ENCODE measurements around the gene RPP38.
A peak's percentile ranks its signal among the peaks of the same experiment; 100 is the strongest.

Gene RPP38

GRCh38 chr10:15097011-15097812, at the start of gene RPP38:
Gene RPP38 (plus strand): TSS chr10:15097355. CDS start chr10:15103315, 5,960 bp downstream.
- peak; percentile 92 to 94 for DNase-seq (ENCODE audit: low read depth in 2 of 2)

DNA sequence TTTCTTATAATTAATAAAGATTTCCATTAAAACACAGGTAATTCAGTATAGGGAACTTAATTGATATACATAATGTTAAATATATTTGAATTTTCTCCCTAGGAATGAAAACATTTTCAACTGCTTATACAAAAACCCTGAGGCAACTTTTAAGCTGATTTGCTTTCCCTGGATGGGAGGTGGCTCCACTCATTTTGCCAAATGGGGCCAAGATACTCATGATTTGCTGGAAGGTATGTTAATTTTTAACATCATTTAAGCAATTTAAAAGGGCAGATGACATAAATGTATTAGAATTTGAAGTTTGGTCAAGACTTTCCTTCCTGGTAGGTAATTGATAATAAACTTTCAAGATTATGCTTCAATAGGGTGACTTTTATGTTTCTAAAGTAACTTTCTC, 47.6 kb upstream of the RPP38 start:
- no peak for DNase-seq (ENCODE audit: low read depth in 2 of 2)

DNA sequence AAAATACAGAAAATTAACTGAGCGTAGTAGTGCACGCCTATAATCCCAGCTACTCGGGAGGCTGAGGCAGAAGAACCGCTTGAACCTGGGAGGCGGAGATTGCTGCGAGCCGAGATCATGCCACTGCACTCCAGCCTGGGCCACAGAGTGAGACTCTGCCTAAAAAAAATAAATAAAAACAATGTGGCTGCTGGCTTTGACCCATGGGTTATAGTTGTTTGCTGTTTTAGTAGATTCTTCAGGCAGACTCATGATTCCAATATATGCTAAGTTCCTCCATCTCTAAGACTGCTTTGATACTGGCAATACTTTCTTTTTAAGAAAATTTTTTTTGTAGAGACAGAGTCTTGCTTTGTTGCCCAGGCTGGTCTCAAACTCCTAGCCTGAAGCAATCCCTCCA, 45.0 kb upstream of the RPP38 start:
- DNase-seq (ENCODE audit: low read depth in 2 of 2): no peak

GRCh38 chr10:15053061-15053460, 44.1 kb upstream of the RPP38 start:
- no peak for DNase-seq (ENCODE audit: low read depth in 2 of 2)

DNA sequence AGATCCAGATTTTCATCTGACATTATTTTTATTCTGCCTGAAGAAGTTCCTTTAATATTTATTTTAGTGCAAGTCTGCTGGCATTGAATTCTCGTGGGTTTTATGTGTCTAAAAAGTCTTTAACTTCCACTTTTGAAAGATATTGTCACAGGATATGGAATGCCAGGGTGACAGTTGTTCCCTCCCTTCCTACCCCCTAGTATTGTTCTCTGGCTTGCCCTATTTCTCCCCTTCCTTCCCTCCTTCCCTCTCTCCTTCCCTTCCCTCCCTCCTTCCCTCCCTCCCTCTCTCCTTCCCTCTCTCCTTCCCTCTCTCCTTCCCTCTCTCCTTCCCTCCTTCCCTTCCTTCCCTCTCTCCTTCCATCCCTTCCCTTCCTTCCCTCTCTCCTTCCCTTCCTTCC, 38.5 kb upstream of the RPP38 start:
- DNase-seq (ENCODE audit: low read depth in 2 of 2): no peak

- DNase-seq (ENCODE audit: low read depth in 2 of 2): no peak
These were observed 37.2 kb upstream of the RPP38 start for GRCh38 chr10:15059914-15060313.

- DNase-seq (ENCODE audit: low read depth in 2 of 2): no peak
These were observed 36.5 kb upstream of the RPP38 start for GRCh38 chr10:15060638-15061037.

DNA sequence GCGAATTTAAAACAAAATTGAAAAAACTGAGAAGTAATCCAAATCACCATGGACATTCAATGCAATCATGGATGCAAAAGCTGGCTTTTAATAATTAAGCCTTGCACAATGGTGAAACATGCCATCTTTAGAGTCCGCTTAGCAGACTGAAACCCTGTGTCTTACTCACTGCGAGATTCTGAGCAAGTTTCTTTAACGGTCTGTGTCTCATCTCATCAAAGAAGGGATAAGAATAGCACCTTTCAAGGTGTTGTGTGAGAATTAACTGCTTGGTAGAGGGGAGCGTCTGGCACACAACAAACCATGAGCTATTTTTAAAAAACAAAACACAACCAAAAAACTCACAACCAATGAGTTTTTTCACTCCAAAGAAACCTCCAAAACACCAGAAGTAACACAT, 30.0 kb upstream of the RPP38 start:
- DNase-seq (ENCODE audit: low read depth in 2 of 2): no peak

DNA sequence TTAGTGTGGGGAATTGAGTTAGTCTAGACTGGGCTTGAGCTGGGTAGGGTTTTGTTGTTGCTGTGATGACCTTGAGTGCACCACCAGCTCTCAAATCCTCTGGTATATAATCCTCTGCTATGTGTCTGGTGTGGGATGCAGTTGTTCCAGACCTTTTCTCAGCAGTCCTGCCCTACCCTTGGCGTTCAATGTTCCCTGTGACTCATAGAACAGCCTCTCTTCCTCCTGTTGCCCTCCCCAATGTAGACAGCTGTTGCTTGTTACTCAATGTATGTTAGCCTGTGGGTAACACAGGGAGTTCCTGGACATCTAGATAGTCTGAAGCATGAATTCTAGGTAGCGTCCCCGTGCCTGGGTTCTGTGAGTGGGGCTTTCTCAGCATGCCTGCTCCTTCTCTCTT, 28.4 kb upstream of the RPP38 start:
- DNase-seq (ENCODE audit: low read depth in 2 of 2): no peak

DNA sequence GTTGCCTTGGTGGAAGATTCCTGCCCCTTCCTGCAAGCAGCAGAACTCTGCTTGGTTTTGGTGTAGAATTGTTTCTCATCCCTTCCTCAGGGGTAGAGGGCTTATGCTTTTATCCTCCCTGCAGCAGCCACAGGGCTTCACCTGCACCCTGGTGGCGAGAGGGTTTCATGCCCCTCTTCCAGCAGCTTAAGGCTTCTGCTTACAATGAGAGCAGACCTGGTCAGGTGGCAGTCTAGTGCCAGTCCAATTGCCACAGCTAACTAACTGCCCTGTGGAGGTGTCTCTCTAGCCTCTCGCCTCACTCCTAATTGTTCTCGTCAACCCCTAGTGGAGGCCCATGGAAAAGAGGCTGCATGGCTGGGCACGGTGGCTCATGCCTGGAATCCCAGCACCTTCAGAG, 27.9 kb upstream of the RPP38 start:
- DNase-seq (ENCODE audit: low read depth in 2 of 2): no peak

DNA sequence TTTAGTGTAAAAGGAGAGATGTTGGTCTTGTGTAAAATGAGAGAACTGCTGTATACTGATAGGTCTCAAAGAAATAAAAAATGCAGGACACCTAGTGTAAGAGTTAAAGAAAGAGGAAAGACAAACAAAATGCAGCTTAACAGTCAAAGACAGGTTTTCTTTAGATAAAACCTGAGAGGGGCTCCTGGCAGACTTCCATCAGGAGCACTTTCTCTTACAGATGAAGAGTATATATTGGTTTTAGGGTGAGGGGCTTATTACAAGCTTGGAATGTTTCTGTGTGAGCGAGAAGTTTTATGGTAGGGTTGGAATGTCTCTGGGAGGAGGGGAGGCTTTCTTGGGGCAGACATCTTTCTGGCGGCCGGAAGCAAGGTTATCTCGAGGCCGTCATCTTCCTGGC, 24.8 kb upstream of the RPP38 start:
- DNase-seq (ENCODE audit: low read depth in 2 of 2): no peak

- no peak for DNase-seq (ENCODE audit: low read depth in 2 of 2)
These were observed 21.7 kb upstream of the RPP38 start for GRCh38 chr10:15075421-15075820.

GRCh38 chr10:15083674-15084501, 13.3 kb upstream of the RPP38 start:
- no peak for DNase-seq (ENCODE audit: low read depth in 2 of 2)

GRCh38 chr10:15084502-15084922, 12.6 kb upstream of the RPP38 start:
- no peak for DNase-seq (ENCODE audit: low read depth in 2 of 2)

GRCh38 chr10:15088428-15089261, 8.5 kb upstream of the RPP38 start, which contains the start of gene ACBD7:
Gene ACBD7 (minus strand): TSS chr10:15088776. CDS start chr10:15088728, 48 bp downstream.
- peak; percentile 57 to 75 for DNase-seq (ENCODE audit: low read depth in 2 of 2)

GRCh38 chr10:15091418-15091817, 5.7 kb upstream of the RPP38 start:
- no peak for DNase-seq (ENCODE audit: low read depth in 2 of 2)

DNA sequence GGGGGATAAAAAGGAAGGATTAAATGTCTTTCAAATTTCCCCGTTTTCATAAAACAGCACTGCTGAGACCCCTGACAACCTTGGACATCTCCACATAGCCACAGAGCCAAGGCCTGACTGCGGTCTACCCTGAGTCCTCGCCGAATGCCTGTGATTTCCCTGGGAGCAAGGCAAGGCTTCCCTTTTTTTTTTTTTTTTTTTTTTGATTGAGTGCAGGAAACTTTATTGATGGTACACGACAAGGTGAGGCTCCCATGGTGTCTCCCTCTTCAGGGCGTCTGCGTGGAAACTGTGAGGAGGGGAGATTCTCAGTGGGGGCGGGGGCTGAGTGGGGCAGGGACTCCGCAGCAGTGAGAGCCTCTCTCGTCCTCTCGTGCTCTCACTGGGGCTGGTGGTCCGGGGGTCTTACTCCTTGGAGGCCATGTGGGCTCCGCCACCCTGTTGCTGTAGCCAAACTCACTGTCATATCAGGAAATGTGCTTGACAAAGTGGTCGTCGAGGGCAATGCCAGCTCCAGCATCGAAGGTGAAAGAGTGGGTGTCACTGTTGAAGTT, 4.2 kb upstream of the RPP38 start:
- no peak for DNase-seq (ENCODE audit: low read depth in 2 of 2)

DNA sequence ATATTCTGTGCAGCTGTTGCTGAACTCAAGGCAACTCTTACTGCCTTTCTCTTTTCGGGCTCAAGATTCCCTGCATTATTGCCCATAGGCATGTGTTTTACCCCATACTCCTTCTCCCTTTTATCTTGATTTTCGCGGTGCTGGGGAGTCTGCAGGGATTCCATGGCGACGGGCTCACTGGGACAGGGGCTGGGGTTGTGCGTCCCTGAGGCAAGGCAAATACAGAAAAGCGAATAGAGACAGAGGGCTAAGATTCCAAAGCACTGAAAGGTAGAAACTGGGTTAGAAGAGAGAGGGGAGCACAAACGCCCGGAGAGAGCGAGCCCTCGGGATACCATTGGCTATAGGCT, 519 bp upstream of the RPP38 start:
- no peak for DNase-seq (ENCODE audit: low read depth in 2 of 2)

GRCh38 chr10:15099886-15100285, 2.7 kb downstream of the RPP38 start:
- DNase-seq (ENCODE audit: low read depth in 2 of 2): no peak

GRCh38 chr10:15103513-15103912, 6.4 kb downstream of the RPP38 start:
- no peak for DNase-seq (ENCODE audit: low read depth in 2 of 2)

DNA sequence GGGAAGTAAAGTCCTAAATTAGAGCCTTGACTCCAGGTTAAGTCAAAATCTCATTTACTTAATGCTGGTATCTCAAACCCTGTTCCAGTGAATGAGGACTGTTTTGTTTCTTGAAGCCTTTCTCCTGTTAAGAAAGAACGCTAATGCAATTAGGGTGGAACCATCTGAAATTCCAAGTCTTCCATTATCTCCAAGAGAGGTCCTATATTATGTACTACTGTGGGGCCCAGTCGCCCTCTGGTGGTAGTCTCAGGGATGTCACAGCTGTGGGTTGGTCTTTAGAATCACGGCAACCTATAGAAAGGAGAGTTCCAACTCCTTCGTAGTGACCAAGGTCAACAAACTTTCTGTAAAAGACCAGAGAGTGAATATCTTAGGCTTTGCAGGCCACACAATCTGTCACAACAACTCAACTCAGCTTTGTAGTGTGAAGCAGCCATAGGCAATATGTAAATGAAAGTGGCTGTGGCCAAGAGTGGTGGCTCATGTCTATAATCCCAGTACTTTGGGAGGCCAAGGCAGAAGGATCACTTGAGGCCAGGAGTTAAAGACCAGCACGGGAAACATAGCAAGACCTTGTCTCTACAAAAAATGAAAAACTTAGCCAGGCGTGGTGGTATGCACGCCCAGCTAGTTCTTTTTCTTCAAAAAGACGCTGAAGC, 9.3 kb downstream of the RPP38 start:
- DNase-seq (ENCODE audit: low read depth in 2 of 2): peak; percentile 39 to 46

Data from stimulated activated CD8-positive, alpha-beta memory T cell treated with anti-CD3 and anti-CD28 coated beads, Interleukin-7, amount 100 ng/mL, for 4 hours (primary cell).